Vagina (tissue), 2 donors: Measurements from ENCODE around the gene STYK1.

Source experiments
- CTCF ChIP-seq, 3 experiments: fragments of 450-650 bp in 2 of 3; fragments of 200-600 bp in 1 of 3; sonication (generic) in 1 of 3; IDR thresholded peaks; one replicate each; pipeline ENCODE4 v1.5.1; 2017 to 2019; ENCODE audit warnings: antibody characterized with exemption in 3 of 3, mild to moderate bottlenecking in 2 of 3, moderate library complexity in 2 of 3
- POLR2A ChIP-seq, 2 donors: fragments of 450-650 bp; IDR thresholded peaks; one replicate each; pipeline ENCODE4 v1.6.1; 2017; ENCODE audit warnings: antibody characterized with exemption in 2 of 2, mild to moderate bottlenecking in 2 of 2, moderate library complexity in 2 of 2
- POLR2AphosphoS5 ChIP-seq, 2 donors: sonication (generic); formaldehyde crosslinking; IDR thresholded peaks; one replicate each; pipeline ENCODE4 v1.9.0; 2017; ENCODE audit warnings: antibody characterized with exemption in 2 of 2, mild to moderate bottlenecking in 2 of 2, low read depth in 1 of 2; ENCODE audit not compliant: insufficient read depth in 1 of 2

GRCh38 chr12:10645910-10646309, 27.9 kb downstream of the STYK1 start:
- no peak for TF ChIP-seq CTCF (IDR thresholded peaks at IDR 0.05)
- no peak for TF ChIP-seq POLR2A (IDR thresholded peaks at IDR 0.05)
- TF ChIP-seq POLR2AphosphoS5 (IDR thresholded peaks at IDR 0.05; ENCODE audit: insufficient read depth in 1 of 2, low read depth in 1 of 2), result no peak
